A673 (cell line): ENCODE results near the gene EXOC6. TPM values are rescaled to one million over a fixed set of nuclear protein-coding genes. Genes with fewer than 3 reads are reported as not detected.

Experiments used
- BruUV-seq: library from RNA; stranded (reverse); fragments of 400-500 nt; replicated peaks from 2 replicates; lab custom pipeline; 2021; lab: Mats Ljungman, UMichigan
- CTCF ChIA-PET: fragments of 300-600 bp; sonication (Branson Sonifier 250); formaldehyde crosslinking; loops from one replicate; lab custom pipeline; 2022; ENCODE audit warnings: antibody characterized with exemption; lab: Charles Lee
- POLR2A ChIA-PET: fragments of 300-600 bp; sonication (Branson Sonifier 250); formaldehyde crosslinking; loops from one replicate; lab custom pipeline; 2022; ENCODE audit warnings: antibody characterized with exemption; ENCODE audit not compliant: low non-redundant PET; lab: Charles Lee
- DNase-seq: peaks from one replicate; pipeline ENCODE4 v3.0.0-alpha.2; 2015; ENCODE audit warnings: low spot score
- H3K27ac ChIP-seq: fragments of 200-600 bp; sonication (generic); 2 replicates; pipeline ENCODE4 v1.5.1; 2016; ENCODE audit warnings: mixed run types, low read depth, mild to moderate bottlenecking, mixed read lengths, antibody characterized with exemption, low read length; ENCODE audit not compliant: poor library complexity, severe bottlenecking
- H3K27me3 ChIP-seq: fragments of 200-600 bp; sonication (generic); replicated peaks from 2 replicates; pipeline ENCODE4 v1.6.1; 2017; ENCODE audit warnings: mixed run types, low read depth, mild to moderate bottlenecking, mixed read lengths, antibody characterized with exemption, low read length; ENCODE audit not compliant: insufficient read depth, poor library complexity
- H3K36me3 ChIP-seq: fragments of 200-600 bp; sonication (generic); 2 replicates; pipeline ENCODE4 v1.6.1; 2016; ENCODE audit warnings: mixed run types, mild to moderate bottlenecking, mixed read lengths, antibody characterized with exemption, low read length; ENCODE audit not compliant: insufficient read depth, poor library complexity, severe bottlenecking
- H3K4me1 ChIP-seq: fragments of 200-600 bp; sonication (generic); 2 replicates; pipeline ENCODE4 v1.6.1; 2017; ENCODE audit warnings: mixed run types, mild to moderate bottlenecking, mixed read lengths, antibody characterized with exemption, low read length; ENCODE audit not compliant: insufficient read depth, poor library complexity, severe bottlenecking
- H3K4me3 ChIP-seq: fragments of 200-600 bp; sonication (generic); 2 replicates; pipeline ENCODE4 v1.5.1; 2016; ENCODE audit warnings: low read depth, mixed run types, mild to moderate bottlenecking, mixed read lengths, low read length; ENCODE audit not compliant: poor library complexity, severe bottlenecking
- H3K9me3 ChIP-seq: fragments of 200-600 bp; sonication (generic); 2 replicates; pipeline ENCODE4 v1.6.1; 2016; ENCODE audit warnings: mixed run types, low read depth, mild to moderate bottlenecking, mixed read lengths, antibody characterized with exemption, low read length; ENCODE audit not compliant: poor library complexity, severe bottlenecking
- CTCF ChIP-seq: fragments of 300-800, 200-600 bp; sonication (generic); conservative IDR thresholded peaks from 2 replicates; pipeline ENCODE4 v1.5.1; 2017; ENCODE audit warnings: low read depth, mild to moderate bottlenecking, antibody characterized with exemption, low read length, moderate library complexity, mixed read lengths
- EZH2 ChIP-seq: fragments of 200-600 bp; sonication (generic); IDR thresholded peaks from 2 replicates; pipeline ENCODE4 v1.6.1; 2017; ENCODE audit warnings: borderline replicate concordance, low read depth, mild to moderate bottlenecking, mixed read lengths, antibody characterized with exemption, low read length; ENCODE audit not compliant: poor library complexity, severe bottlenecking
- intact Hi-C: fragments of 100-400 bp; cut with micrococcal nuclease; formaldehyde crosslinking; loops from one replicate; pipeline ENCODE4 v1.10.0; 2022; ENCODE audit not compliant: unreplicated experiment
- total RNA-seq: library from RNA; stranded (reverse); gene quantifications from 2 replicates; pipeline ENCODE4 v1.2.3, GENCODE V29; 2021

EXOC6 gene
- total RNA-seq, 1 experiment from 2014 or later: 35.0 TPM

GRCh38 chr10:93081318-93081717, 233.0 kb downstream of the EXOC6 start:
- TF ChIP-seq EZH2 (no peak), CTCF (no peak)
- BruUV-seq: no TSS peak
- intact Hi-C loops: loop anchor here (1.0 to 10.0 kb wide), 2 partner anchors 208 to 403 kb away; partner anchors contain the start of gene MYOF
- Histone ChIP-seq H3K9me3 (no peaks in the 10 kb centered on the region), H3K4me3 (no peak overlapping the region), H3K27ac (no peak overlapping the region), H3K27me3 (peaks cover 22% of the 10 kb centered on the region), H3K36me3 (no peaks in the 10 kb centered on the region), H3K4me1 (no peaks in the 10 kb centered on the region)
- ChIA-PET CTCF (interaction anchor here (0.7 kb wide), 1 partner anchor 143 kb away, joined by 3 read pairs; no protein-coding TSS in a partner anchor), POLR2A (no interaction called here)
- DNase-seq: no peak

GRCh38 chr10:93081834-93082233, 233.5 kb downstream of the EXOC6 start:
- no peaks in the 10 kb centered on the region for H3K4me1 ChIP-seq
- TF ChIP-seq CTCF (no peak), EZH2 (no peak)
- H3K36me3 ChIP-seq: no peaks in the 10 kb centered on the region
- H3K27me3 ChIP-seq: peaks cover 17% of the 10 kb centered on the region
- H3K9me3 ChIP-seq: no peaks in the 10 kb centered on the region
- no peak overlapping the region for H3K27ac ChIP-seq
- intact Hi-C loops: loop anchor here (1.0 to 10.0 kb wide), 2 partner anchors 207 to 403 kb away; partner anchors contain the start of gene MYOF
- ChIA-PET POLR2A (no interaction called here), CTCF (interaction anchor here (0.6 to 0.7 kb wide), 2 partner anchors 142 to 210 kb away, joined by 3 read pairs; no protein-coding TSS in a partner anchor)
- H3K4me3 ChIP-seq: no peak overlapping the region
- DNase-seq: no peak
- BruUV-seq: no TSS peak

GRCh38 chr10:93083743-93084539, 235.6 kb downstream of the EXOC6 start:
- H3K9me3 ChIP-seq: no peaks in the 10 kb centered on the region
- no peak overlapping the region for H3K4me3 ChIP-seq
- DNase-seq: no peak
- POLR2A ChIA-PET: no interaction called here
- intact Hi-C loops: loop anchor here (10.0 kb wide), 1 partner anchor 401 kb away; the partner anchor contains the start of gene MYOF
- H3K36me3 ChIP-seq: no peaks in the 10 kb centered on the region
- no peak overlapping the region for H3K27ac ChIP-seq
- CTCF ChIA-PET: no interaction called here
- BruUV-seq: no TSS peak
- H3K27me3 ChIP-seq: no peaks in the 10 kb centered on the region
- H3K4me1 ChIP-seq: no peaks in the 10 kb centered on the region
- TF ChIP-seq CTCF (no peak), EZH2 (no peak)
